Lung (tissue), 12 donors: ENCODE measurements around the gene PPA1. TPM values are rescaled to one million over a fixed set of nuclear protein-coding genes. Genes with fewer than 3 reads are reported as not detected.

Source experiments
- ATAC-seq: fragments of 200-7000 bp; cut with Tn5 transposase; one replicate; pipeline ENCODE4 v1.9.1; 2020; ENCODE audit warnings: moderate number of reproducible peaks; ENCODE audit not compliant: insufficient read depth, low FRiP score
- DNase-seq, 3 donors: peaks; one replicate each; pipeline ENCODE4 v3.0.0-alpha.2; 2013 to 2017
- H3K27ac ChIP-seq, 2 donors: one replicate each; pipeline ENCODE4 v1.5.1; 2013; ENCODE audit warnings: mild to moderate bottlenecking in 2 of 2, moderate library complexity in 2 of 2, control low read depth in 1 of 2, inconsistent platforms in 1 of 2, low read depth in 1 of 2, low read length in 1 of 2
- H3K27me3 ChIP-seq, 3 donors: one replicate each; pipeline ENCODE4 v1.5.1; 2013; ENCODE audit warnings: low read length in 2 of 3; ENCODE audit not compliant: control insufficient read depth in 3 of 3, insufficient read depth in 3 of 3
- H3K36me3 ChIP-seq, 4 donors: one replicate each; pipeline ENCODE4 v1.5.1; 2013; ENCODE audit warnings: low read length in 4 of 4, mild to moderate bottlenecking in 1 of 4, moderate library complexity in 1 of 4; ENCODE audit not compliant: control insufficient read depth in 4 of 4, insufficient read depth in 4 of 4
- H3K4me1 ChIP-seq, 5 donors: one replicate each; pipeline ENCODE4 v1.5.1; 2013; ENCODE audit warnings: low read length in 5 of 5, mild to moderate bottlenecking in 2 of 5, moderate library complexity in 1 of 5; ENCODE audit not compliant: control insufficient read depth in 5 of 5, insufficient read depth in 5 of 5
- H3K4me3 ChIP-seq: one replicate; pipeline ENCODE4 v1.5.1; 2013; ENCODE audit warnings: mild to moderate bottlenecking, control low read depth, moderate library complexity
- H3K9ac ChIP-seq, 2 donors: one replicate each; pipeline ENCODE4 v1.5.1; 2013; ENCODE audit warnings: low read length in 2 of 2, control low read depth in 1 of 2; ENCODE audit not compliant: insufficient read depth in 1 of 2
- H3K9me3 ChIP-seq, 4 donors: one replicate each; pipeline ENCODE4 v1.5.1; 2013; ENCODE audit warnings: low read length in 3 of 4, mild to moderate bottlenecking in 1 of 4, moderate library complexity in 1 of 4; ENCODE audit not compliant: control insufficient read depth in 4 of 4, insufficient read depth in 3 of 4
- WGBS, 2 donors: extraction: QIAGEN DNeasy Blood & Tissue Kit; methylation state at CpG; one replicate each; pipeline ENCODE4 v1.1.7; 2013; 5-methylcytosine and 5-hydroxymethylcytosine counted together
- polyA plus RNA-seq, 2 donors: library from polyadenylated mRNA; stranded (reverse); fragments of 200-250 nt; gene quantifications; one replicate each; pipeline ENCODE4 v1.2.1, GENCODE V29; 2013
- total RNA-seq, 2 donors: library from RNA; depleted of rRNA in 1 of 2; stranded (reverse); fragments of >200 nt in 1 of 2; gene quantifications; one replicate each; pipeline ENCODE4 v1.2.1, GENCODE V29; 2014 to 2021
- TF ChIP-seq, protein P1 (sequence below): IDR thresholded peaks from 2 replicates; pipeline ENCODE4 v1.5.1; 2012; ENCODE audit warnings: mild to moderate bottlenecking; ENCODE audit errors: control extremely low read depth, extremely low read depth
- donor health status: control.
- donor health status: control.
- donor health status: Bipolar disorder and iron deficiency.
- donor health status: healthy.
- donor health status: DM: yes; HTN: yes; CAD: no.

The PPA1 gene
- total and polyA plus RNA-seq, 4 donors = 165 to 251 (median 190) TPM

DNA sequence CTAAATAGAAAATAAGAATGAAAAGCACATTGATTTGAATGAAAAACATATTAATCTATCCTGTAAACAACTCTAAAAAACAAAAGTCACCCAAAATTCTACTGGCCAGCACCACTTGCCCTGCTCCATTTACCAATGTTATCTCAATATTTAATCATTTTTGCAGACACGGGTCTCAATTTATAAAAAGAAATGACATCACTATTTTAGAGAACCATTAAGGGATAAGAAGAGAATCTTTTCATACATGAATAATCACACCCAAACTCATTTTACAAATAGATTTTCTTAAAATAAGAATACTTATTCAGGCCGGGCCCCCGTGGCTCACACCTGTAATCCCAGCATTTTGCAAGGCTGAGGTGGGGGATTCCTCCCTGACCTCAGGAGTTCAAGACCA, 66.8 kb downstream of the PPA1 start:
- H3K9me3 ChIP-seq = no peaks in the 10 kb centered on the region
- H3K27me3 ChIP-seq = no peaks in the 10 kb centered on the region
- TF ChIP-seq, protein P1, sequence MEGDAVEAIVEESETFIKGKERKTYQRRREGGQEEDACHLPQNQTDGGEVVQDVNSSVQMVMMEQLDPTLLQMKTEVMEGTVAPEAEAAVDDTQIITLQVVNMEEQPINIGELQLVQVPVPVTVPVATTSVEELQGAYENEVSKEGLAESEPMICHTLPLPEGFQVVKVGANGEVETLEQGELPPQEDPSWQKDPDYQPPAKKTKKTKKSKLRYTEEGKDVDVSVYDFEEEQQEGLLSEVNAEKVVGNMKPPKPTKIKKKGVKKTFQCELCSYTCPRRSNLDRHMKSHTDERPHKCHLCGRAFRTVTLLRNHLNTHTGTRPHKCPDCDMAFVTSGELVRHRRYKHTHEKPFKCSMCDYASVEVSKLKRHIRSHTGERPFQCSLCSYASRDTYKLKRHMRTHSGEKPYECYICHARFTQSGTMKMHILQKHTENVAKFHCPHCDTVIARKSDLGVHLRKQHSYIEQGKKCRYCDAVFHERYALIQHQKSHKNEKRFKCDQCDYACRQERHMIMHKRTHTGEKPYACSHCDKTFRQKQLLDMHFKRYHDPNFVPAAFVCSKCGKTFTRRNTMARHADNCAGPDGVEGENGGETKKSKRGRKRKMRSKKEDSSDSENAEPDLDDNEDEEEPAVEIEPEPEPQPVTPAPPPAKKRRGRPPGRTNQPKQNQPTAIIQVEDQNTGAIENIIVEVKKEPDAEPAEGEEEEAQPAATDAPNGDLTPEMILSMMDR = no peak
- WGBS, 2 donors = 77 to 87% methylated on average over 3 of the region's 3 CpGs
- no peak overlapping the region for H3K27ac ChIP-seq
- no peak overlapping the region for H3K4me3 ChIP-seq
- no peak for DNase-seq
- no peak for ATAC-seq
- H3K36me3 ChIP-seq = peaks cover 0 to 9% (median 4%) of the 10 kb centered on the region in 4 donors
- H3K9ac ChIP-seq = no peak overlapping the region
- H3K4me1 ChIP-seq = peaks cover 0 to 21% (median 3%) of the 10 kb centered on the region in 5 donors

DNA sequence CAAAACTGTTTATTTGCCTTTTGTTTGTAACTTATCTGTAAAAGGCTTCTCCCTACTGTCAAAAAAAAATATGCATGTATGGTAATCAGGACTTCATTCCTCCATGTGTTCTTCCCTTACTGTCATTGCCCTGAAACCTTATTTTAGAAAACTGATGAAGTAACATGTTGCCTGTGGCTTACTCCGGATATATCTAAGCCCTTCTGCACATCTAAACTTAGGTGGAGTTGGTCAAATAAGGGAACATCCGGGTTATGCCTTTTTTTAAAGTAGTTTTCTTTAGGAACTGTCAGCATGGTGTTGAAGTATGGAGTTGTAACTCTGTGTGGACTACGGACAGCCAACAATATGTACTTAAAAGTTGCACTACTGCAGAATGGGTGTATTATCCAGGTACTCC, 69.1 kb downstream of the PPA1 start:
- H3K4me1 ChIP-seq = peaks cover 0 to 21% (median 3%) of the 10 kb centered on the region in 5 donors
- no peak overlapping the region for H3K9ac ChIP-seq
- WGBS, 2 donors = 44 to 56% methylated on average over 3 of the region's 3 CpGs
- DNase-seq (no peak), ATAC-seq (no peak)
- H3K27me3 ChIP-seq = no peaks in the 10 kb centered on the region
- no peak overlapping the region for H3K4me3 ChIP-seq
- H3K9me3 ChIP-seq = no peaks in the 10 kb centered on the region
- no peak overlapping the region for H3K27ac ChIP-seq
- TF ChIP-seq, protein P1 = no peak
- H3K36me3 ChIP-seq = peaks cover 0 to 10% (median 6%) of the 10 kb centered on the region in 4 donors

DNA sequence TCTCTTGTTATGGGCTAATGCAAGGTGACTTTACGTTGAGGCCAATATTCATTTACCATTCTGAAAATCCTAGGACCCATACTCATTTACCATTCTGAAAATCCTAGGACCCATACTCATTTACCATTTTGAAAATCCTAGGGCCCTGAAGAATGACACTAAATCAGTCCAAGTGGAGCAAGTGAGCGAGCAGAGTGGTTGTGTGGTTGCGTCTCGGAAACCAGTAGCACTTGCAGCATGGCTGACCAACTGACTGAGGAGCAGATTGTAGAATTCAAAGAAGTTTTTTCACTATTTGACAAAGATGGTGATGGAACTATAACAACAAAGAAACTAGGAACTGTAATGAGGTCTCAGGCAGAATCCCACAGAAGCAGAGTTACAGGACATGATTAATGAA, 69.8 kb downstream of the PPA1 start:
- Histone ChIP-seq H3K4me3 (no peak overlapping the region), H3K36me3 (peaks cover 0 to 10% (median 6%) of the 10 kb centered on the region in 4 donors), H3K9ac (no peak overlapping the region), H3K4me1 (peaks cover 0 to 16% (median 3%) of the 10 kb centered on the region in 5 donors), H3K9me3 (no peaks in the 10 kb centered on the region), H3K27ac (no peak overlapping the region), H3K27me3 (no peaks in the 10 kb centered on the region)
- 93% methylated on average over 4 of the region's 4 CpGs for WGBS, 2 donors
- DNase-seq (no peak), ATAC-seq (no peak)
- TF ChIP-seq, protein P1 = no peak

DNA sequence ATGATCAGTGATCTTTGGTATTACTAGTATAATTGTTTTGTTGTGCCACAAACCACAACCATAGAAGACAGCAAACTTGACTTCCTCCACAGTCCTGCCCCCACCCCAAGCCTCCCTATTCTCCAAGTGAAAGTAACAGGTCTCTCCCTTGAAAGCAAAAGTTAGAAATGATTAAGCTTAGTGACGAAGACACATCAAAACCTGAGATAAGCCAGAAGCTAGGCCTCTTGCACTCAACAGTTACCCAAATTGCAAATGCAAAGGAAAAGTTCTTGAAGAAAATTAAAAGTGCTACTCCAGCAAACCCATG, 70.4 kb downstream of the PPA1 start:
- H3K4me1 ChIP-seq = peaks cover 0 to 16% (median 3%) of the 10 kb centered on the region in 5 donors
- WGBS, 2 donors = 31 to 32% methylated on average over 1 of the region's 1 CpG

More for the DNA sequence above, 70.4 kb downstream of the PPA1 start:
- H3K36me3 ChIP-seq = peaks cover 0 to 15% (median 10%) of the 10 kb centered on the region in 4 donors
- no peak overlapping the region for H3K27ac ChIP-seq
- H3K4me3 ChIP-seq = no peak overlapping the region
- no peak for DNase-seq
- TF ChIP-seq, protein P1 = no peak
- ATAC-seq = no peak
- no peaks in the 10 kb centered on the region for H3K9me3 ChIP-seq
- no peaks in the 10 kb centered on the region for H3K27me3 ChIP-seq
- no peak overlapping the region for H3K9ac ChIP-seq
